Neuronal stem cell (in vitro differentiated cells): ENCODE results near the gene AKT1S1.

ENCODE experiments used
- DNase-seq: peaks from one replicate; pipeline ENCODE4 v3.0.0-alpha.2; 2013; ENCODE audit warnings: low spot score
- H2AFZ ChIP-seq: one replicate; pipeline ENCODE4 v1.6.1; 2013; ENCODE audit warnings: mild to moderate bottlenecking, low read length, inconsistent platforms
- H2AK5ac ChIP-seq: 2 replicates; pipeline ENCODE4 v1.6.1; 2013; ENCODE audit warnings: low read depth, mild to moderate bottlenecking, inconsistent platforms, low read length, moderate library complexity, mixed read lengths
- H2BK120ac ChIP-seq: 2 replicates; pipeline ENCODE4 v1.6.1; 2013; ENCODE audit warnings: low read depth, mild to moderate bottlenecking, inconsistent platforms, low read length, moderate library complexity, mixed read lengths
- H2BK12ac ChIP-seq: one replicate; pipeline ENCODE4 v1.6.1; 2013; ENCODE audit warnings: low read length, inconsistent platforms
- H2BK15ac ChIP-seq: 2 replicates; pipeline ENCODE4 v1.6.1; 2013; ENCODE audit warnings: mild to moderate bottlenecking, low read length, inconsistent platforms, mixed read lengths
- H2BK5ac ChIP-seq: one replicate; pipeline ENCODE4 v1.6.1; 2013; ENCODE audit warnings: inconsistent platforms, mild to moderate bottlenecking, low read length, moderate library complexity
- H3K14ac ChIP-seq: one replicate; pipeline ENCODE4 v1.6.1; 2013; ENCODE audit warnings: low read length, inconsistent platforms
- H3K18ac ChIP-seq: 2 replicates; pipeline ENCODE4 v1.6.1; 2013; ENCODE audit warnings: low read length, inconsistent platforms
- H3K23ac ChIP-seq: 2 replicates; pipeline ENCODE4 v1.6.1; 2013; ENCODE audit warnings: low read depth, mild to moderate bottlenecking, mixed read lengths, low read length, inconsistent platforms; ENCODE audit not compliant: poor library complexity
- H3K27ac ChIP-seq: replicated peaks from 3 replicates; pipeline ENCODE4 v1.5.1; 2013; ENCODE audit warnings: low read length, inconsistent platforms
- H3K27me3 ChIP-seq, 3 experiments: 2 replicates each; pipeline ENCODE4 v1.6.1; 2013; ENCODE audit warnings: low read length in 3 of 3, mild to moderate bottlenecking in 2 of 3, inconsistent platforms in 1 of 3, low read depth in 1 of 3, mixed read lengths in 1 of 3, moderate library complexity in 1 of 3; ENCODE audit not compliant: control insufficient read depth in 3 of 3, insufficient read depth in 3 of 3
- H3K36me3 ChIP-seq, 2 donors: replicated peaks in 1 of 2; 2 replicates each; pipeline ENCODE4 v1.6.1; 2013; ENCODE audit warnings: low read length in 2 of 2; ENCODE audit not compliant: control insufficient read depth in 2 of 2, insufficient read depth in 2 of 2
- H3K4ac ChIP-seq: 2 replicates; pipeline ENCODE4 v1.6.1; 2013; ENCODE audit warnings: inconsistent platforms, mild to moderate bottlenecking, low read length, moderate library complexity
- H3K4me1 ChIP-seq, 2 donors: 1 replicate in 1 of 2; 2 replicates in 1 of 2; pipeline ENCODE4 v1.6.1; 2013; ENCODE audit warnings: low read length in 2 of 2, low read depth in 1 of 2; ENCODE audit not compliant: control insufficient read depth in 2 of 2, insufficient read depth in 1 of 2
- H3K4me2 ChIP-seq: one replicate; pipeline ENCODE4 v1.6.1; 2013; ENCODE audit warnings: mild to moderate bottlenecking, low read length, inconsistent platforms; ENCODE audit not compliant: insufficient read depth, poor library complexity, severe bottlenecking
- H3K4me3 ChIP-seq, 2 donors: 2 replicates each; pipeline ENCODE4 v1.5.1; 2013; ENCODE audit warnings: low read length in 2 of 2, mild to moderate bottlenecking in 2 of 2, inconsistent platforms in 1 of 2, moderate library complexity in 1 of 2
- H3K79me1 ChIP-seq: one replicate; pipeline ENCODE4 v1.6.1; 2013; ENCODE audit warnings: low read depth, mild to moderate bottlenecking, inconsistent platforms, low read length, moderate library complexity
- H3K9ac ChIP-seq: one replicate; pipeline ENCODE4 v1.6.1; 2013; ENCODE audit warnings: mild to moderate bottlenecking, low read depth, low read length, inconsistent platforms; ENCODE audit not compliant: poor library complexity
- H3K9me3 ChIP-seq, 2 donors: replicated peaks in 1 of 2; 2 replicates each; pipeline versions ENCODE3 to v1.6.1; 2013; ENCODE audit warnings: low read length in 2 of 2, mild to moderate bottlenecking in 2 of 2, inconsistent platforms in 1 of 2, low read depth in 1 of 2, mixed read lengths in 1 of 2, moderate library complexity in 1 of 2; ENCODE audit not compliant: control insufficient read depth in 2 of 2, insufficient read depth in 1 of 2
- H4K8ac ChIP-seq: one replicate; pipeline ENCODE4 v1.6.1; 2013; ENCODE audit warnings: low read depth, mild to moderate bottlenecking, inconsistent platforms, low read length, moderate library complexity
- H4K91ac ChIP-seq: one replicate; pipeline ENCODE4 v1.6.1; 2013; ENCODE audit warnings: low read length, low read depth, mild to moderate bottlenecking, inconsistent platforms; ENCODE audit not compliant: poor library complexity
- WGBS, 2 donors: extraction: QIAGEN DNeasy Blood & Tissue Kit; methylation state at CpG; one replicate each; pipeline ENCODE4 v1.1.7; 2013; ENCODE audit warnings: missing lambda C conversion rate in 2 of 2, mixed read lengths in 1 of 2; ENCODE audit not compliant: insufficient read length in 2 of 2, insufficient replicate concordance in 1 of 2; ENCODE audit errors: extremely low coverage in 2 of 2; 5-methylcytosine and 5-hydroxymethylcytosine counted together

AKT1S1 gene

DNA sequence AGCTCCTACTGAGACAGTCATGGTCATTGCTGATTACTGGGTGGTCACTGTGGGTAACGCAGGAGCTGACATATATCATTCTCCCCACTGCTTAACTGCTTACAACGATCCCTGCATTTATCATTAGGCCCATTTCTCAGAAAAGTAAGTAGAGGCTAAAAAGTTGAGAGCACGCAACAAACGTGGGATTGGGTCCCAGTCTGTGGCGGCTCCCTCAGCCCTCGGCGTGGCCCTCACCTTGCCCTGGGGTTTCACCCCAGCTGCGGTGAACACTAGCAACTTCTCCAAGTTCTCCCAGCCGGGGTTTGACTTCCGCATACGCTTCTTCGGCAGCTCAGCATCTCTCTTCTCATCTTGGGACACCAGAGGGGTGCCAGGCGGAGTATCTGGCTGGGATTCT is 12.3 kb downstream of the AKT1S1 start:
- Histone ChIP-seq H3K18ac (no peak overlapping the region), H3K36me3 (peaks cover 38 to 57% of the 10 kb centered on the region in 2 donors), H2AK5ac (no peak overlapping the region), H2AFZ (no peak overlapping the region), H3K79me1 (peaks cover under 1% of the 10 kb centered on the region), H2BK120ac (no peak overlapping the region), H3K27me3 (no peaks in the 10 kb centered on the region), H3K14ac (no peak overlapping the region), H3K4ac (no peak overlapping the region), H3K4me2 (peak overlapping the region; percentile 19), H2BK12ac (no peak overlapping the region), H2BK15ac (no peak overlapping the region), H3K23ac (no peak overlapping the region), H3K9me3 (peaks cover 0 to 2% of the 10 kb centered on the region in 2 donors), H4K8ac (no peak overlapping the region), H2BK5ac (no peak overlapping the region), H3K4me3 (no peak overlapping the region), H3K4me1 (peaks cover 9 to 13% of the 10 kb centered on the region in 2 donors), H3K9ac (no peak overlapping the region), H4K91ac (no peak overlapping the region), H3K27ac (no peak overlapping the region)
- no peak for DNase-seq
- no CpG with 5 or more reads among the region's 13 CpGs for WGBS, 2 donors

DNA sequence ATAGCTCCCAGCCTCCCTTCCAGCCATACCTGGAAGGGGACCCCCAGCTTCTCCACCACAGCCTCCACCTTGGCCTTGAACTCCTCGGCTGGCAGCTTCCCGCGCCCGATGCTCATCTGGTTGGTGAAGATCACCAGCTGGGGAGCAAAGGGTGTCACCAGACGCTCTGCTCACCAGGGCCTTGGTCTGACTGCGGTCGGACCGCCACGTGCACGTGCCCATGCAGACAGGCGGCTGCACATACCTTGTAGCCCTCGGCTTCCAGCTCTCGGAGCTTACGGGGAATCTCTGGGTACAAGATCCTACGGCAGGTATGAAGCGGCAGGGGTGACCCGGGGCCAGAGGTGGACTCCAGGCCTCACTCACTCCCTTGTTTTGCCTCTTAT is 13.2 kb downstream of the AKT1S1 start:
- Histone ChIP-seq H2BK15ac (no peak overlapping the region), H3K4ac (no peak overlapping the region), H3K27ac (no peak overlapping the region), H3K18ac (no peak overlapping the region), H3K36me3 (peaks cover 44 to 66% of the 10 kb centered on the region in 2 donors), H3K4me3 (peak overlapping the region in 1 of 2 donors; percentile 38), H3K4me2 (no peak overlapping the region), H3K9me3 (peaks cover 0 to 2% of the 10 kb centered on the region in 2 donors), H4K91ac (no peak overlapping the region), H3K79me1 (peaks cover 2% of the 10 kb centered on the region), H2AK5ac (no peak overlapping the region), H3K14ac (no peak overlapping the region), H3K4me1 (peaks cover 8 to 12% of the 10 kb centered on the region in 2 donors), H2AFZ (no peak overlapping the region), H3K23ac (no peak overlapping the region), H3K9ac (no peak overlapping the region), H2BK120ac (no peak overlapping the region), H4K8ac (no peak overlapping the region), H2BK5ac (peak overlapping the region; percentile 55), H2BK12ac (no peak overlapping the region), H3K27me3 (no peaks in the 10 kb centered on the region)
- no CpG with 5 or more reads among the region's 17 CpGs for WGBS, 2 donors
- DNase-seq = no peak

DNA sequence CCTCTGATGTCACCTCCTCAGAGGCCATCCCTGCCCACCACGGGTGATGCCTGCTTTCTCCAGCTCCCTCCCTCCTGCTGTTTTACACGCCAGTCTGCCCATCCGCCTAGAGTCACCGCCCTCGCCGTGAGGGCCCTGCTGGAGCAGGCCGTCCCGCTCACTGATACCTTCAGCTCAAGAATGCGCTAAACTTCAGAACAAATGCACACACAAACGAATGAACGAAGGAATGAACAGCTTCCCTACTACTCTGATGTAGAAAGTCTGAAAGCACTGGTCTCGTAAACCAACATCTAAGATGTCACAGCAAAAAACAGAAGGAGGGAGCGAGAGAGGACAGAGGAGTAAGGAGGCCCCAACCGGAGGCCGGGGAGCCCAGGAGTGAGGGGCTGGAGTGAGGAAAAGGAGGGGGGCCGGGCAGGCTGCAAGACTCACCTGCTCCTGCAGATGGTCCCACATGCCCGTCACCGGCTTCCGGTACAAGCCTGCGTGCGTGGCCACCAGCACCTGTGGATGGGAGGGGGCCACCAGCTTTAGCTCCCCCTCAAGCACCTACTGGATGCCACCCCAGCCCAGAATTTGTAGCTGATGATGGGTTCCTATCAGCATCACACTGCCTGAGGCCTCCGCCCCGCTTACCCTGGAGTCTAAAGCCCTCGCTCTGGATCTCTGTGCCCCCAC is 13.8 kb downstream of the AKT1S1 start:
- DNase-seq = no peak
- Histone ChIP-seq H3K4me2 (no peak overlapping the region), H3K4ac (no peak overlapping the region), H3K18ac (no peak overlapping the region), H2BK12ac (no peak overlapping the region), H2AK5ac (no peak overlapping the region), H2BK120ac (no peak overlapping the region), H3K23ac (peak overlapping the region; percentile 18), H4K91ac (no peak overlapping the region), H3K9me3 (peaks cover 0 to 2% of the 10 kb centered on the region in 2 donors), H3K14ac (no peak overlapping the region), H3K27me3 (no peaks in the 10 kb centered on the region), H4K8ac (no peak overlapping the region), H3K4me1 (peaks cover 8 to 12% of the 10 kb centered on the region in 2 donors), H3K27ac (no peak overlapping the region), H3K4me3 (peak overlapping the region in 1 of 2 donors; percentile 18), H2BK5ac (peak overlapping the region; percentile 55), H3K79me1 (peaks cover 2% of the 10 kb centered on the region), H2BK15ac (no peak overlapping the region), H2AFZ (no peak overlapping the region), H3K9ac (no peak overlapping the region), H3K36me3 (peaks cover 50 to 72% of the 10 kb centered on the region in 2 donors)
- WGBS, 2 donors = no CpG with 5 or more reads among the region's 24 CpGs

- Histone ChIP-seq H3K18ac (no peak overlapping the region), H3K14ac (no peak overlapping the region), H3K4me1 (peaks cover 8 to 10% of the 10 kb centered on the region in 2 donors), H2BK15ac (no peak overlapping the region), H3K4me3 (peak overlapping the region in 1 of 2 donors; percentile 18), H3K79me1 (peaks cover 2% of the 10 kb centered on the region), H3K36me3 (peaks cover 57 to 79% of the 10 kb centered on the region in 2 donors), H2BK12ac (no peak overlapping the region), H2BK5ac (no peak overlapping the region), H3K9me3 (peaks cover 0 to 2% of the 10 kb centered on the region in 2 donors), H3K27ac (no peak overlapping the region), H2BK120ac (no peak overlapping the region), H4K8ac (no peak overlapping the region), H2AFZ (no peak overlapping the region), H3K27me3 (no peaks in the 10 kb centered on the region), H2AK5ac (no peak overlapping the region), H3K4ac (no peak overlapping the region), H3K23ac (peak overlapping the region; percentile 50), H3K4me2 (no peak overlapping the region), H3K9ac (no peak overlapping the region), H4K91ac (no peak overlapping the region)
- no CpG with 5 or more reads among the region's 49 CpGs for whole genome bisulfite sequencing, 2 donors
- DNase-seq = no peak
Observed at GRCh38 chr19:49862391-49863253, 14.5 kb downstream of the AKT1S1 start.
